Embryonic facial prominence (tissue), 1 donor: ENCODE measurements around the gene TAF7L.
"Not testable (repeated sequence)": the region's sequence is repeated elsewhere in the genome, so short reads cannot be mapped to it uniquely, and the experiment has no call there.

Experiments used
- DNase-seq: peaks from one replicate; pipeline ENCODE4 v3.0.0-alpha.2; 2016; ENCODE audit errors: extremely low spot score

Gene TAF7L, protein sequence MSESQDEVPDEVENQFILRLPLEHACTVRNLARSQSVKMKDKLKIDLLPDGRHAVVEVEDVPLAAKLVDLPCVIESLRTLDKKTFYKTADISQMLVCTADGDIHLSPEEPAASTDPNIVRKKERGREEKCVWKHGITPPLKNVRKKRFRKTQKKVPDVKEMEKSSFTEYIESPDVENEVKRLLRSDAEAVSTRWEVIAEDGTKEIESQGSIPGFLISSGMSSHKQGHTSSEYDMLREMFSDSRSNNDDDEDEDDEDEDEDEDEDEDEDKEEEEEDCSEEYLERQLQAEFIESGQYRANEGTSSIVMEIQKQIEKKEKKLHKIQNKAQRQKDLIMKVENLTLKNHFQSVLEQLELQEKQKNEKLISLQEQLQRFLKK

DNA sequence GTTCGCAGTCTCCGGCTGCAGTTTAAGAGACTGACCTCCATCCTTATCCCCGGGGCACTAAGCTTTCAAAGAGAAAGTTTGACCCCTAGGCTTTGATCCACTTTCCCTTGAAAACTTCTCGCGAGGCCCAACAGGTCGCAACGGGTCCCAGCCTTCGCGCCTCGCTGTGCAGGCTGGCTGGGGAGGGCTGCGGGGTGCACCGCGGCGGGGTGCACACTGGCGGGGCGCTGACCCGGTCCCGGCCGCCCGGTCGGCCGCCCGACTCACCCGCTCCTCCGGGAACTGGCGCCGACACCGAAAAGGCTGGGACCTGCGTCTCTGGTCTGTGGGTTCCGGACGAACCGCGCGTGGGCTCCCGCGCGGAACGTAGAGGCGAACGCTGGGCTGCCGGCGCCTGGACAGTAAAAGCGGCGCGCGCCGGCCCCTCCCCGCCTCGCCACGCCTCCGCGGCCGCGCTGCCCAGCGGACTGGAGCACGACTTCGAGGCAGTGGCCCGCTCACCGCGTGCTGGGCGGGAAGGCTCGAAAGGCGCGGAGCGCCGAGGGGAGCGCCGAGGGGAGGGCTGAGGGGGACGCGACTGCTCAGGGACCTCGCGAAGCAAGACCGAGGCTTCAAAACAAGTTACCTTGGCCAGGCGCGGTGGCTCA, at the start of gene TAF7L:
TAF7L (minus strand) TSS at position 378 of the 647 bp plus-strand sequence. CDS start 3,791 bp downstream, outside the sequence.
- no peak for DNase-seq

DNA sequence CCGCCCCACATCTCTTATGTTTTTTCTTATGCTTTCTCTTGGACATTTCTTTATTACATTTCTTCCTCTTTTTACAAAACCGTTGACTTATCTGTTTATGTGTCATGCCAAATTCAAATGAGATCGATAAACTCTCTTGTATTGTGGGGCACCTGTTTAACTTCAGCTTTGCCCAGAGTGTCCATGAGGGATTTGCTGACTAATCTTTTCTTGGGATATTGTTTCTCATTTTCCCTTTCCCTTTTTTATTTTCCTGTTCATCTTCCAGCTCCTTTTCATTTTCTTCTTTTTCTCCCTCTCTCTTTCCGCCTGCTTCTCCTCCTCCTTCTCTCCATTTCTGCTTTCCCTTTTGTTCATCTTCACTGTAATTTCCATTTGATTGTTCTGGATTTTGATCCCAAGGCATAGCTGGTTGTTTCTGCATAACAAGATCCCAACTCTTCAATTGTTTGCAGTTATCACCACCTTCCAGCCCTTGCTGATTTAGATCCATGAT, 46.7 kb upstream of the TAF7L start:
- no peak for DNase-seq

DNA sequence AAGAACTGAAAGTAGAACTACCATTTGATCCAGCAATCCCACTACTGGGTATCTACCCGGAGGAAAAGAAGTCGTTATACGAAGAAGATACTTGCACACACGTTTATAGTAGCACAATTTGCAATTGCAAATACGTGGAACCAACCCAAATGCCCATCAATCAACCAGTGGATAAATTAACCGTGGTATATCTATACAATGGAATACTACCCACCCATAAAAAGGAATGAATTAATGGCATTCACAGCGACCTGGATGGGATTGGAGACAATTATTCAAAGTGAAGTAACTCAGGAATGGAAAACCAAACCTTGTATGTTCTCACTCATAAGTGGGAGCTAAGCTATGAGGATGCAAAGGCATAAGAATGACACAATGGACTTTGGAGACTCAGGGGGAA, 43.2 kb upstream of the TAF7L start:
- not testable (repeated sequence) for DNase-seq

DNA sequence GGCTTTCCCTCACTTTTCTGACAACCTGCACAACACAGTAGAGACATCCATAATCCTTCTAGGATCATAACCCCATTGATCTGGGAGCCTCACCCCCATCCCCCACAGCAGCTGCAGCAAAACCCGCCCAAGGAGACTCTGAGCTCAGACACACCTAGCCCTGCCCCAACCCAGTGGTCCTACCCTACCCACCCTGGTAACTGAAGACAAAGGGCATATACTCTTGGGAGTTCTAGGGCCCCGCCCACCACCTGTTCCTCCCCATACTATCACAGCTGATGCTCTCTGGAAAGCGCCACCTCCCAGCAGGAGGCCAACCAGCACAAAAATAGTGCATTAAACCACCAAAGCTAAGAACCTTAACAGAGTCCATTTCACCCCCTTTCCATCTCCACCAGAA, 35.5 kb upstream of the TAF7L start:
- DNase-seq: not testable (repeated sequence)

DNA sequence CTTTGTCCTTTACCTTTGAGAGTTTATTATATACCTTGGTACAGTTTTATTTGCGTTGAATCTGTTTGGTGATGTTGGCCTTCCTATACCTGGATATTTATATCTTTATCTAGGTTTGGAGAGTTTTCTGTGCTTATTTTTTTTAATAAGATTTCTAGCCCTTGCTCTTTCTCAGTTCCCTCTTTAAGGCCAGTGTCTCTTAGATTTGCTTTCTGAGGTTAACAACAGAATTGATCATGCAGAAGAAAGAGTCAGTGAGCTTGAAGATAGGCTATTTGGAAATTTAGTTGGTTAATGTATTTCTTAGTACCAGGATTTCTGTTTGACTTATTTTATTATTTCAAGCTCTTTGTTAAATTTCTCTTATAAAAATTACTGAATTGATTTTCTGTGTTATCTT, 12.7 kb upstream of the TAF7L start:
- DNase-seq: no peak

DNA sequence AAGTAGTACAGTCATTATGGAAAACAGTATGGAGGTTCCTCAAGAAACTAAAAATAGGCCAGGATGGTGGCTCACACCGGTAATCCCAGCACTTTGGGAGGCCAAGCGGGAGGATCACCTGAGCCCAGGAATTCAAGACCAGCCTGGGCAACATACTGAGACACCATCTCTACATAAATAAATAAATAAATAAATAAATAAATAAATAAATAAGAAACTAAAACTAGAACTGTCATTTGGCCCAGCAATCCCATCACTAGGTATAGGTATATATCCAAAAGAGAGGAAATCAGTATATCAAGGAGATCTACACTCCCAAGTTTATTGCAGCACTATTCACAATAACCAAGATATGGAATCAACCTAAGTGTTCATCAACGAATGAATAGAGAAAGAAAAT, 4.5 kb upstream of the TAF7L start:
- DNase-seq: not testable (repeated sequence)

DNA sequence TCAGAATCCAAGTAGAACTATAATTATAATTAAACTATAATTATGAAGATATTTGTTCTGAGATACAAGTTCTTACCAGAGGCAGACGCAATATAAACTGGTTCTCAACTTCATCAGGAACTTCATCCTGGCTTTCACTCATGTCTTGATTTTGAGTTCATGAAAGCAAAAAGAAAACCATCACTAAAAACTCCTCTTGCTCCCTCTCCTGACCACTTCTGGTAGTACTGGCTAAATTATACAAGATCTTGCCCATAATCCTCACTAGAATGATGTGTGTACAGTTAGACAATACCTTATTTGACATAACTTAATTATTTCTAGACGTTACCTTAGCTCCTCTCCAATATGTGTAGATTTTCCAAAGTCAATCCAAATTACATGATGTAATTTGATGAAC, 3.7 kb downstream of the TAF7L start:
- DNase-seq: no peak

DNA sequence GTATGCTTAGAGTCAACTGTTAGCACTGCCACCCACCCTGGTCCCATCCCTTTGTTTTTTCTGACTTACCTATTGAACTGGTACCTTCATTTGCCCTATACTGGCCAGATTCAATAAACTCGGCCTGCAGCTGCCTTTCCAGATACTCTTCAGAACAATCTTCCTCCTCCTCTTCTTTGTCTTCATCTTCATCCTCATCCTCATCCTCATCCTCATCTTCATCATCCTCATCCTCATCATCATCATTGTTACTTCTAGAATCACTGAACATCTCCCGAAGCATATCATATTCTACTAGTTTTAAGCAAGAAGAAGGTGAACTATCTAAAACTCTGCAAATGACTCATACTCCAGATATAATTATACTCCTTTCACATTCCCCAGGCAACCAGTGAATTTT, 14.9 kb downstream of the TAF7L start:
- DNase-seq: no peak

DNA sequence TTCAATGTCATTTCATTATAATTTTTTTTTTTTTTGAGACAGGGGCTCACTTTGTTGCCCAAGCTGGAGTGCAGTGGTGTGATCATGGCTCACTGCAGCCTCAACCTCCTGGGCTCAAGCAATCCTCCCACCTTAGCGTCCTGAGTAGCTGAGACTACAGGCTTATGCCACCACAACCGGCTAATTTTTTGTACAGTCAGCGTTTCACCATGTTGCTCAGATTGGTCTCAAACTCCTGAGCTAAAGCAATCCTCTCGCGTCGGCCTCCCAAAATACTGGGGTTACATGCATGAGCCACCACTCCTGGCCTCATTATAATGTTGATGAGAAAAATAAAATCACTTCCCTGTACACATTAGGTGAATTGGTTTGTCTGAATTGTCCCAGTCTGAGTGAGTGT, 16.9 kb downstream of the TAF7L start:
- DNase-seq: no peak

DNA sequence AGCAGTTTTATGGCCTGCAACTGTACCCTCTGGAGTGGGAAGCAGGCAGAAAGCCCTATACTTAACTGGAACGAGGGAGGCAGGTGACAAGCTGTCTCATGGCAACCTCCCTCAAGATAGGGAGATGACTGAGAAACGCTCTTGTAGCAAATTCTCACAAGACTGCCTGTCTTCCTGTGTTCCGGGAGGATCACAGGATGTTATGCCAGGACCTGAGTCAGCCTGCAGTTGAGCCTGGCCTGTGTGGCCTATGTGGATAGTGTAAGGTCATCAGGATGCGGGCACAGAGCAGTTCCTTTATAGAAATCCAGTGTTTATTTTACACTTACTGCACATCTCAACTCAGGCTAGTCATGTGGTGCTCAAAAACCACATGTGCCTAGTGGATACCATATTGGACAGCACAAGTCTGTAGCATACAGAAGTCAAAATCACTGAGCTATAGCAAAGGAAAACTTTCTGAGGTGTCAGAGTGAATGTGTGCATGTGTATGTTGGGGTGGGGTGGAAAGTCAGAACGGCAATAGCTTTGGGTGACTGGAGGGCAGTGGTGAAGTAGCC, 25.2 kb downstream of the TAF7L start:
- DNase-seq: no peak

DNA sequence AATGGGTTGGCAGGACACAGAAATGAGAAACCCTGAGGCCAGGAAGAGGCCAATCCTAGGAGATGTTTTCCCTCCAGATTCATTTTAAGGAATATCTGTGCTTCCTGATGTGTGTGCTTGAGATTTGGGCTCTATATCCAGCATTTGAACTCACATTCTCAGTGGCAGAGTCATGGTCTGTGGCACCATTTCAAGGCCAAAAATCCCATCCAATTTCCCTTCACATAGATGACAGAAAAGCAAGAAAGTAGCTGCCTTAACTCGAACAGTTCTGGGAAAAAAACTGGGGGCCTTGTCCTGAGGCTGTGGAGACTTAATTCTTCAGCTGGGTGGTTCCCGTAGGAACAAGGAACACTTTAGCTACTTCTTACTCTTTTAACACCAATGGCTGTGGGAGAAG, 27.4 kb downstream of the TAF7L start:
- no peak for DNase-seq

DNA sequence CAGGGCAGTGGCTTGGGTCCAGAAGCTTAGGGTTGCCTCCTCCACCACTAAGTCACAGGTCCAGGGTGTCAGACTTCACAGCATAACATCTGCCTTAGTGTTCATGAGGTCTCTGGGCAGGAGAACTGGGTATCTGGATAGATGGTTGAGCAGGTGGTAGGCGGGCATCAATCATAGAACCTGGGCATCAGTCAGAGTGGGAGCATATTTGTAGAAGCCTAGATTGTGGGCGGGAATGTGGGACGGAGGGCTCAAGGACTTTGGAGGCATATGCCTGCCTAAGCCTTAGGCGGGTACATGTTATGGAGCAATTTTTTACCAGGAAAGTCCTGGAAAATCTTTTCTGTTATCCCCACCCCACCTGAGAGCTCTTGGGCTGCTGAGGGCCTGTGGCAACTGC, 28.5 kb downstream of the TAF7L start:
- DNase-seq: no peak

DNA sequence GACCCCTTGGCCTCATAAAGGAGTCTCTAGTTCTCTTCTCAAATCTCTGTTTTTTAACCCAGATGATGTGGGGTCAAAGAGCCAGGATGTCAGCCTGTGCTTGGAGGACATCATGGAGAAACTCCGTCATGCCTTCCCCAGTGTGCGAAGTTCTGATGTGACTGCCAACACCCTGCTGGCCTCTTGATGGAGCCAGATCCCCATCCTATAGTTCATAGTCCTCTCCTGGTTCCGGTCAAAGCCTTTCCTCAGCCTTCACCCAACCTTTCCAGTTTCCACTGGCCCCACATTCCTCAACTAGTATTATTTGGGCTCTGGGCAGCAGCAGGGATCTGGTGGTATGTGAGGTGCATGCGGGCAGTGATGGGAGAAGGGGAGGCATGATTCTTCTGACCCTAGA, 30.7 kb downstream of the TAF7L start:
- DNase-seq: no peak

DNA sequence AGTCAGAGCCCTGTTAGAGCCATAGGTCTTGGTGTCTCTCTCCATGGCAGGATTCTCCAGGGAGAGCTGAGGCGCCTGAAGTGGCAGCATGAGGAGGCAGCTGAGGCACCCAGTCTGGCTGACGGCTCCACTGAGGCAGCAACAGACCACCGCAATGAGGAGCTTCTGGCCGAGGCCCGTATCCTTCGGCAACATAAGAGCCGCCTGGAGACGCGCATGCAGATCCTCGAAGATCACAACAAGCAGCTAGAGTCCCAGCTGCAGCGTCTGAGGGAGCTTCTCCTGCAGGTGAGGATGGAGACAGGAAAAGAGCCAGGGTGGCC, 32.9 kb downstream of the TAF7L start:
- no peak for DNase-seq

DNA sequence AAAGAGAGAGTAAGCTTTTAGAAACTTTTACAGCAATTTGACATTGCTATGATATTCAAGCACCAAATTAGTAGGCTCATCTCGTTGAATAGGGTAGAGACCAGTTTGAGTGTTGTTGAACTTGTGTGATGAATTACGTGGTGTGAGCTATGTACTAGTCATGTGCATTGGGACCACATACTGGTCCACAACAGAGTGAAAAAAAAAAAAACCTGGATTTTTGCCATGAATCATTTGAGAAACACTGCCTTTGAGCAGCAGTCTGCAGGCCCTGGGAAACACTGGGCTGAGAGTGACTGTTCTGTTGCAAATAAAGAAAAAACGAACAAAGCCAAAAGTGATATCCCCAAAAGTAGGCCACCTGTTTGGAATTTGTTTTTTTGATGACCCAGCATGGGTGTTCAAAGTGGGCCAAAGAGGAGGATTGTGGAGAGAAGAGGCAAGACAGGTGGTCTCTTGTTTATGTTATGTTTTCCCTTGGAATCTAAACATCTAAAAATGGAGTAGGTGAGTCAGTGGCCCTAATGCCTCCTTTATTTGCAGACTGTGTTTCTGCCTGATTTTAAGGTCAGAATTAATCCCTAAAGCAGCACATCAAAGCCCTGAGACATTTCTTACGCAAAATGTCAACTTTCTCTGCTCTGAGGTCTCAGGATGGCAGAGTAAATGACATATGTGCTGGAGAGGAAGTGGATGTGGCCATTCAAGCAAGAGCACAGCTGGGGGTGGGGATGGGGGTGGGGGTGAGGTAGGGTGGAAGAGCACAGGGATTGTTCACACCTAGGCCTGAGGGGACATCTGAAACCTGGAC, 33.5 kb downstream of the TAF7L start:
- DNase-seq: no peak

DNA sequence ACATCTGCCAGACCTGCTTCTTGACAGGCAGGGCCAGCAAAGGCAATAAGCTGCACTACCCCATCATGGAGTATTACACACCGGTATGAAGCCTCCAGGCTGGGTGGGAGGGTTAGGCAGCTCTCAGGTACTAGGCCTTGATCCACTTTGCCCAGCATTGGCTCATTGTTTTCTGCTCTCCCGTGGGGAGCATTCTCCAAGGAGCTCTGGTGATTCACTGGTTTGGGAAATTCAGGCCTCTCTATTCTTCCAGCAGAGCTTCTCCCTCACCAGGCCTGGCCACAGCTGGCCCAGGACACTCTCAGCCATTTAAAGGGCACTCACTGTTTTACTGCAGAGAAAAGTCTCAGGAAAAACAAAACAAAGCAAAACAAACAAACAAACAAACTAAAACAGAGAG, 38.5 kb downstream of the TAF7L start:
- DNase-seq: no peak

DNA sequence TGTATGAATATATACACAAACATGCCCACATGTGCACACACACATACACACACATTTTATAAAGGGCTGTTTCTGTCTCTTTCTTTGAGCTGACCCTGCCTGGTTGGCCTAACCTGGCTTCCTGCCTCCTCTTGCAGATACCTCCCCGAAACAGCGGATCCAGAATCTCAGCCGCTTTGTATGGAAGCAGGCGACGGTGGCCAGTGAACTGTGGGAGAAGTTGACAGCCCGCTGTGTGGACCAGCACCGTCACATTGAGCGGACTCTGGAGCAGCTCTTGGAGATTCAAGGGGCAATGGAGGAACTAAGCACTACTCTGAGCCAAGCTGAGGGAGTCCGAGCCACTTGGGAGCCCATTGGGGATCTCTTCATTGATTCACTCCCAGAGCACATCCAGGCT, 49.6 kb downstream of the TAF7L start:
- no peak for DNase-seq

DNA sequence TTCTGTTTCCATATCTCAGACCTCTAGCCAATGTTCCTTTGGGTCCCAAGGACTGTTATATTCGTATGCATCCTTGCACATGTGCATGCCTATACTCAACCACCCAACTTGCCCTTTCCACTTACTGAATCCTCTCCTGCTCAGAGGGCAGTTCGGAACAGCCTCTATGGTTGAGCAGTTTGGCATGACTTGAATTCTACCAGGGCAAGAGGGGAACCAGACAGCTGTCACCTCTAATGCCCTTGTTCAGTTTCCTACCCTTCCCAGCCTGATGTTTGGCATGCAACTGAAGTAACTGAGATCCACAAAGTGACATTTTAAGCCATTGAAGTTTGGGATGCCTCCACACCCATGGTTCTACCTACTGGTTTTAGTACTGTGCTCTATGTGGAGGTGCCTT, 54.1 kb downstream of the TAF7L start:
- DNase-seq: no peak

DNA sequence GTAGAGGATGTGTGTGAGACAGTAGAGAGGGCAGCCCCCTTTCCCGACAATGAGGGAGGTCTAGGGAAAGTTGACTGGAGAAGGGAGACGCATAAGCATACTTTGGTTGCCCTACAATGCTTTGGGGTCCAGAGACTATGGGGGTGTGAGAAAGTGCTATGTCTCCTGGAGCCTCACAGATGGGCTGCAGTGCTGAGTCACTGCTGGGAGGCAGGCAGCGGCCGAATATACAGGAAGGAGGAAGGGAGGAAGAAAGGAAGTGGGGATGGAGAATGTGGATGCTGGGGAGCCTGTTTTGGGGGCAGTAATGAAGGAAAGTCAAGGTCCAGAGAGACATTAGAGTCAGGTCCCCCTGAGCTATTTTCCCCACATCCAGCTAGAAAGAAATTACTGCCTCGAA, 58.8 kb downstream of the TAF7L start:
- no peak for DNase-seq

DNA sequence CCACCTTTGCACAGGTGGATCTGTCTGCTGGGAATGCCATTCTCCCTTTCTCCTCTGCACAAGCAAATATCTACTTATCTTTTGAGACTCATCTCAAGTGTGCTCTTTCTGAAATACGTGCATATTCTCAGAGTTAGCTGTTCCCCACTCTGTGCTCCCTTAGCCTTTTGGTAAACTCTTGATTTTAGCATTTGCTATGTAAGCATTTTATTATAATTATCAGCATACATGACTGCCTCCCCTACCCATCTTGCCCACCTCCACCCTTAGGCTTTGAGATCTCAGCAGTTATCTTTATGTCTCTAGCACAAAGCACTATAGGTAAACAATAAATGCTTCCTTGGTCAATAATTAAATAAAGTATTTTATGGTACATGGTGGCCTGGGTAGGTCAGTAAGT, 60.1 kb downstream of the TAF7L start:
- DNase-seq: no peak

DNA sequence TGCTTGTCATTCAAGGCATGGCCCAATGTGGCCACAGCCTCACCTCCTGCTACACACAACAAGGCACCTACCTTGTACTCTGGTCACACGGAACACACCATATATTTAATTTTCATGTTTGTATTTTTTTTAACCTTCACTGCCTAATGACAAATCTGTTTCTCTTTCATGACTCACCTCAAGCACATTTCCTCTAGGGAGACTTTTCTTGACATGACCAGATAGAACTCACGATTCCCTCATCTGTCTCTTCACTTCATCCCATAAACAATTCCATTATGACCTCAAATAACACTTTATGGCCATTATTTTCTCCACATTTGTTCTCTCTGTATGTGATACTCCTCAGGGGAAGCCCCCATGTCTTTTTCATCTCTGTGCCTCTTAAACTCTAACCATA, 60.5 kb downstream of the TAF7L start:
- no peak for DNase-seq

DNA sequence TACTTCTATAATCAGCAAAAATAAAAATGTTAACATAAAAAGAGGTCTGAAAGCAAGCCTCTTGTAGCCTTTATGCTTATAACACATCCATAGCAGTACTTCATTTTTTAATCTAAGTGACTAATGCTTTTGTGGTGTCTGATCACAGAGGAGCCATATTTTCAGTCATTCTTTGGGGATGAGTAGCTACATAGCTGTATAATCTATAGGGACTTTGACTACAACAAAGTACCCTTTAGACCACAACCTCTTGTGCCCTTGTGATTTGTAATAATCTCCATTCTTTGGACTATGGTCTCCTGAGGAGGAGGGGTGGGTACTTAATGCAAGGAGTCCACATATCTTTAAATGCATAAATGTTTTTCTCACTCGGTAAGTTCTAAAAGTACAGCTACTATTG, 62.0 kb downstream of the TAF7L start:
- DNase-seq: no peak
